Measurements from ENCODE around the gene PCNX2.

GRCh38 chr1:232940262-232940661 is 355.3 kb downstream of the PCNX2 start:
- TF ChIP-seq PATZ1 (CRISPR knock-in tag; IDR thresholded peaks at IDR 0.05; ENCODE audit: borderline replicate concordance) (no peak), GLIS3 (CRISPR knock-in tag; IDR thresholded peaks at IDR 0.05) (no peak), TSHZ2 (CRISPR knock-in tag; IDR thresholded peaks at IDR 0.05) (no peak), ISL1 (CRISPR knock-in tag; IDR thresholded peaks at IDR 0.05) (no peak), PPARA (CRISPR knock-in tag; IDR thresholded peaks at IDR 0.05; ENCODE audit: borderline replicate concordance) (no peak), CSDC2 (CRISPR knock-in tag; IDR thresholded peaks at IDR 0.05) (no peak), ZFP3 (CRISPR knock-in tag; IDR thresholded peaks at IDR 0.05) (no peak), CREB5 (CRISPR knock-in tag; IDR thresholded peaks at IDR 0.05; ENCODE audit: low read depth) (no peak), ESRRG (CRISPR knock-in tag; IDR thresholded peaks at IDR 0.05) (no peak), ARNTL (CRISPR knock-in tag; IDR thresholded peaks at IDR 0.05; ENCODE audit: borderline replicate concordance, low read depth) (no peak), OSR1 (CRISPR knock-in tag; IDR thresholded peaks at IDR 0.05) (no peak)
